Activated naive CD4-positive, alpha-beta T cell treated with anti-CD3 and anti-CD28 coated beads, Interleukin-2, amount 10 ng/mL, durations not matched to agents 7 days and 5 days (primary cell): ENCODE results near the gene DNMT1.

Source experiments
- CTCF ChIA-PET: fragments of 350-600 bp; sonication (Branson Sonifier 250); formaldehyde crosslinking; loops from one replicate; lab custom pipeline; 2021; ENCODE audit warnings: antibody characterized with exemption; lab: Charles Lee
- DNase-seq: peaks from one replicate; pipeline ENCODE4 v3.0.0-alpha.2; 2020
- H3K27ac Mint-ChIP-seq: one replicate; pipeline ENCODE4 v1.8.0; 2021; ENCODE audit warnings: mild to moderate bottlenecking, moderate library complexity, mixed read lengths
- H3K27me3 Mint-ChIP-seq: one replicate; pipeline ENCODE4 v1.8.0; 2021; ENCODE audit warnings: mild to moderate bottlenecking, mixed read lengths
- H3K36me3 Mint-ChIP-seq: one replicate; pipeline ENCODE4 v1.8.0; 2021; ENCODE audit warnings: mixed read lengths
- H3K4me1 Mint-ChIP-seq: one replicate; pipeline ENCODE4 v1.8.0; 2021; ENCODE audit warnings: mixed read lengths
- H3K4me3 Mint-ChIP-seq: one replicate; pipeline ENCODE4 v1.8.0; 2021; ENCODE audit warnings: mild to moderate bottlenecking, moderate library complexity, mixed read lengths
- H3K9me3 Mint-ChIP-seq: one replicate; pipeline ENCODE4 v1.8.0; 2021; ENCODE audit warnings: mixed read lengths

The DNMT1 gene

GRCh38 chr19:10107817-10108367 lies 86.9 kb downstream of the DNMT1 start:
- no peaks in the 10 kb centered on the region for H3K27me3 Mint-ChIP-seq
- peaks cover 44% of the 10 kb centered on the region for H3K36me3 Mint-ChIP-seq
- peak overlapping the region; percentile 87 for H3K4me3 Mint-ChIP-seq
- peak overlapping the region; percentile 28 for H3K27ac Mint-ChIP-seq
- DNase-seq, result no peak
- H3K4me1 Mint-ChIP-seq, result peaks cover 80% of the 10 kb centered on the region
- CTCF ChIA-PET, result interaction anchor here (2.6 kb wide), 1 partner anchor 9 kb away, joined by 12 read pairs; no protein-coding TSS in a partner anchor
- H3K9me3 Mint-ChIP-seq, result no peaks in the 10 kb centered on the region

DNA sequence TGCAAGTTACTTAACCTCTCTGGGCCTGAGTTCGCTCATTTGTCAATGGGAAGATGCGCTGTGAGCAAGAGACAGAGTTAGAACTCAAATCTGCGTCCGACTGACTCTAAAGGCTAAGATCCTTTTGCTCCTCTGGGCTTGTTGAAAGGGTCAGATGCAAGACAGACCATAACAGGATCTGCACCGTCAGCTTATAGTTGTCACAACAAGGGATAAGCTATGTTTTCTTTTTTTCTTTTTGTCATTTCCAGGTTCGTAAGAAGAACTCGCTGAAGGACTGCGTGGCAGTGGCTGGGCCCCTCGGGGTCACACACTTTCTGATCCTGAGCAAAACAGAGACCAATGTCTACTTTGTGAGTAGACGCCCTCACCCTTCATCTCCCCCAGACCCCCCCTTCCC lies 87.5 kb downstream of the DNMT1 start:
- peak overlapping the region; percentile 97 for H3K27ac Mint-ChIP-seq
- H3K27me3 Mint-ChIP-seq, result no peaks in the 10 kb centered on the region
- DNase-seq, result no peak
- peak overlapping the region; percentile 87 for H3K4me3 Mint-ChIP-seq
- no peaks in the 10 kb centered on the region for H3K9me3 Mint-ChIP-seq
- H3K4me1 Mint-ChIP-seq, result peaks cover 80% of the 10 kb centered on the region
- peaks cover 41% of the 10 kb centered on the region for H3K36me3 Mint-ChIP-seq
- CTCF ChIA-PET, result interaction anchor here (1.4 to 2.6 kb wide), 2 partner anchors 8 to 13 kb away, joined by 4 to 12 read pairs; no protein-coding TSS in a partner anchor

GRCh38 chr19:10106100-10106936 lies 88.4 kb downstream of the DNMT1 start, which contains the start of gene PPAN:
Gene PPAN, plus strand, starts transcription at chr19:10106362. Its CDS starts 33 bp downstream, at chr19:10106395.
- no peaks in the 10 kb centered on the region for H3K9me3 Mint-ChIP-seq
- H3K27ac Mint-ChIP-seq, result peak within 1 kb of the TSS; percentile 97
- peaks cover 77% of the 10 kb centered on the region for H3K4me1 Mint-ChIP-seq
- peak; percentile 99 for DNase-seq
- H3K4me3 Mint-ChIP-seq, result peak within 1 kb of the TSS; percentile 87
- CTCF ChIA-PET, result interaction anchor here (1.0 to 1.4 kb wide), 3 partner anchors 10 to 14 kb away, joined by 3 to 4 read pairs (median 3); no protein-coding TSS in a partner anchor
- H3K27me3 Mint-ChIP-seq, result no peaks in the 10 kb centered on the region
- H3K36me3 Mint-ChIP-seq, result peaks cover 37% of the 10 kb centered on the region

DNA sequence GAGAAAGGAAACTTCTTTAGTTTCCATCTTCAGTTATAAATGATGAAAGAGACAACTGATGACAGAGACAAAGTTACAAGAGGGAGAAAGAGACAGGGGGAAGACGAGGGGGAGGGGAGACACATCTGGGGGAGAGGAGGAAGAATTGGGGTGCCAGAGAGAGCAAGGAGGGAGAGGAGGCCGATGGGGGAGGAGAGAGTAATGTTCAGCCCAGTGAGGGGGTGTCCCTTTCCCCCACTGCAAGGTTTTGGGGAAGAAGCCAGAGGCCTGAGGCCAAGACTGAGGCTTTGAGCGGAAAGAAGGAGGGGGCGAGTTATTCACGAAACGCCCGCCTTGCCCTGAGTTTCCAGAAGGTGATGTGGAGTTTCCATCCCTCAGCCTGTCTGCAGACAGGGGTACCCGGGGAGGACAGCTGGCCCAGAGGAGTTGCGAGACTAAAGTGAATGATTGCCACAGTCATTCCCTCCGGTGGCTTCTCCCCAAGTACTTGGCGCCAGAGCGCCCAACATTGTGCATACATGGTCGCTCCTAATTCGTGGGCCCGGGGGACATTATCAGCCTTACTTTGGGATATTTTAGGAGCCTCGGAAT lies 89.1 kb downstream of the DNMT1 start:
- CTCF ChIA-PET, result interaction anchor here (1.0 to 1.3 kb wide), 2 partner anchors 9 to 11 kb away, joined by 3 read pairs; no protein-coding TSS in a partner anchor
- H3K27ac Mint-ChIP-seq, result peak overlapping the region; percentile 97
- H3K4me1 Mint-ChIP-seq, result peaks cover 73% of the 10 kb centered on the region
- peak; percentile 70 for DNase-seq
- H3K36me3 Mint-ChIP-seq, result peaks cover 33% of the 10 kb centered on the region
- peak overlapping the region; percentile 87 for H3K4me3 Mint-ChIP-seq
- no peaks in the 10 kb centered on the region for H3K9me3 Mint-ChIP-seq
- H3K27me3 Mint-ChIP-seq, result no peaks in the 10 kb centered on the region

DNA sequence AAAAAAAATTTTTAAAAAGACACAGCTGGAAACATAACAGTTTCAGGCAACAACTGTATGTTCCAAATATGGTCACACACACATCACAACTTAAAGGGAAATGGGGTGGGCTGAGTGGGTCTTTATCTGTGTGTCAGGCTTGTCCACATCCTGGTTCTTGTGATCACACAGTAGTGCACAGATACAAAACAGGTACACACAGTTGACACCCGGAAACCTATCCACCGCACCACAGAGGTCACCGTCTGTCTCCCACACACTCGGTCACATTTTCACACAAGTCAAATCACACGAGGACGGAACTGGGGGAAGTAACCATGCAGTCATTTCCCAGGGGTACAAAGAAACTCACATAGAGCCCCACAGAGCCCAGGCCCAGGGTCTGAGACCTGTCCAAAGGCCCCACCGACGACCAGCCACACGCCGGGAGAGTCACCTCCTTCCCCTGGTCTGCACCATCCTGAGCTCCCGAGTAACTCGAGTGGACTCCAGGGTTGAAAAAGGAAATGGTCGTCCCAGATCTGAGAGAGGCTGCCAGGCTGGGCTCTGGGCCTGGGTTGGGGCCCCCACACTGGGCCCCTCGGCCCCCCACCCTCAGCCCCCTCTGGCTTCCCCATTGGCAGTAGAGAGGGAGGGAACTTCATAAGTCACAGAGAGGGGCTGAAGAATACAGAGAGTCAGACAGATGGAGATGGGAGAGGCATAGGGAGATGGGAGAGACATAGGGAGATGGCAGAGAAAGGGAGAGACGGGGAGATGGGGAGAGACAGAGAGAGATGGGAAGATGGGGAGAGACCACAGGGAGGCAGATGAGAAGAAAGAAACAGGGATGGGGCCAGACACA lies 89.9 kb downstream of the DNMT1 start:
- peaks cover 28% of the 10 kb centered on the region for H3K36me3 Mint-ChIP-seq
- H3K27me3 Mint-ChIP-seq, result no peaks in the 10 kb centered on the region
- peak; percentile 91 for DNase-seq
- H3K27ac Mint-ChIP-seq, result peak overlapping the region; percentile 97
- CTCF ChIA-PET, result interaction anchor here (0.8 to 1.3 kb wide), 3 partner anchors 9 to 174 kb away, joined by 3 read pairs; no protein-coding TSS in a partner anchor
- H3K9me3 Mint-ChIP-seq, result no peaks in the 10 kb centered on the region
- peak overlapping the region; percentile 87 for H3K4me3 Mint-ChIP-seq
- peaks cover 71% of the 10 kb centered on the region for H3K4me1 Mint-ChIP-seq

DNA sequence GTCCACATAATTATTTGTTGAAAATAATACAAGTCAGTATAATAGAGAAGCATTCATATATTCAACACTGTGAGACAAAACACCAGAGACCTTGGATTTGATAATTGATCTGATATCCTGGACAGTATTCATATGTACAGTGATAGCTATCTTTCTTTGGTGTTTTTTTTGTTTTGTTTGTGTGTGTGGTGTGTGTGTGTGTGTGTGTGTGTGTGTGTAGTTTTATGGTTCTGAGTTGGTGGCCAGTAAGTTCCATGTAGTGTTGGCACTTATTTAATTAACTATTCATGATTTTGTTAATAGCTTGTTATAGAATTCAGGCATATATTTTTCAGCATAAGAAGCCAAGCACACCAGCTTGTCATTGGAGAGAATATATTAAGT lies 90.6 kb downstream of the DNMT1 start:
- H3K9me3 Mint-ChIP-seq, result no peaks in the 10 kb centered on the region
- H3K27ac Mint-ChIP-seq, result peak overlapping the region; percentile 97
- H3K36me3 Mint-ChIP-seq, result peaks cover 21% of the 10 kb centered on the region
- DNase-seq, result no peak
- H3K4me1 Mint-ChIP-seq, result peaks cover 68% of the 10 kb centered on the region
- peaks cover under 1% of the 10 kb centered on the region for H3K27me3 Mint-ChIP-seq
- CTCF ChIA-PET, result interaction anchor here (0.8 to 1.2 kb wide), 2 partner anchors 8 to 174 kb away, joined by 3 read pairs; no protein-coding TSS in a partner anchor
- H3K4me3 Mint-ChIP-seq, result no peak overlapping the region

DNA sequence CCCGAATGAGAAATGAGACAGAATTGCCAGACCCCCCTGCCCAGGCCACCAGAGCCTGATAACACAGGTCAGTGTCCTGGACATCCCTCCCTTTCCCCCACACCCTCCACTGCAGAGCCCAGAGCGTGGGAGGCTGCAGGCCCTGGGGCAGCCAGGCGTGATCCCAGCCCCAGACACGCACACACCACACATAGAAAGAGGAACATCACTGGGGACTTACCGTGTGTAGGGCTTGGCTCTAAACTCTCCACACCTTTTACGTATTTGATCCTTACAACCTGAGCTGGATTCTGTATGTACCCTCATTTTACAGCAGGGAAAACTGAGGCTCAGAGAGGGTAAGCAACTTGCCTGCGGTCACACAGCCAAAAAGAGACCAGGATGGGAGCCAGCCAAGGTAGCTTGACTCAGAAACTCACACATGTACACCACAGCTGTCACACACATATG lies 91.9 kb downstream of the DNMT1 start:
- peaks cover 13% of the 10 kb centered on the region for H3K36me3 Mint-ChIP-seq
- H3K9me3 Mint-ChIP-seq, result no peaks in the 10 kb centered on the region
- H3K27me3 Mint-ChIP-seq, result peaks cover 5% of the 10 kb centered on the region
- CTCF ChIA-PET, result interaction anchor here (1.7 kb wide), 2 partner anchors 10 to 12 kb away, joined by 5 read pairs; no protein-coding TSS in a partner anchor
- no peak for DNase-seq
- H3K27ac Mint-ChIP-seq, result peak overlapping the region; percentile 89
- peaks cover 68% of the 10 kb centered on the region for H3K4me1 Mint-ChIP-seq
- H3K4me3 Mint-ChIP-seq, result no peak overlapping the region

DNA sequence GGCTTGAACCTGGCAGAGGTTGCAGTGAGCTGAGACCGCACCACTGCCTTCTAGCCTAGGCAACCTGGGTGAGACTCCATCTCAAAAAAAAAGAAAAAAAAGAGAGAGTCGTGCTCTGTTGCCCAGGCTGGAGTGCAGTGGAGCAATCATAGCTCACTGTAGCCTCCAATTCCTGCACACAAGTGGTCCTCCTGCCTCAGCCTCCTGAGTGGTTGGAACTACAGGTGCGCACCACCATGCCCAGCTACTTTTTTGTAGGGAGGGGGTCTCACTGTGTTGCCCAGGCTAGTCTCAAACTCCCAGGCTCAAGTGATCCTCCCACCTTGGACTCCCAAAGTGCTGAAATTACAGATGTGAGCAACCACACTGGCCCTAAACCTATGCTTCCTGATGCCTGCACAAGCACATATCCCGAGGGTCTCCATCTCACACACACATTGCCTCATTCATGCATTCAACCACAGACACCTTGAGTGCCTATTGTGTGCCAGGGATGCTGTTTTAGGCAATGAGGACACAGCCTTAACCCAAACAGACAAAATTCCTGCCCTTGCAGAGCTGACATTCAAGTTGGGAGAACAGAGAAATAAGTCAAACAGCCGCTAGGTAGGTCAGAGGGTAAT lies 94.5 kb downstream of the DNMT1 start:
- H3K27me3 Mint-ChIP-seq, result peaks cover 5% of the 10 kb centered on the region
- CTCF ChIA-PET, result interaction anchor here (0.9 to 4.8 kb wide), 5 partner anchors 8 to 170 kb away, joined by 3 to 51 read pairs (median 12); partner anchors contain the start of genes ICAM1 and P2RY11
- DNase-seq, result no peak
- no peak overlapping the region for H3K4me3 Mint-ChIP-seq
- peaks cover 3% of the 10 kb centered on the region for H3K9me3 Mint-ChIP-seq
- H3K27ac Mint-ChIP-seq, result no peak overlapping the region
- no peaks in the 10 kb centered on the region for H3K36me3 Mint-ChIP-seq
- peaks cover 55% of the 10 kb centered on the region for H3K4me1 Mint-ChIP-seq

DNA sequence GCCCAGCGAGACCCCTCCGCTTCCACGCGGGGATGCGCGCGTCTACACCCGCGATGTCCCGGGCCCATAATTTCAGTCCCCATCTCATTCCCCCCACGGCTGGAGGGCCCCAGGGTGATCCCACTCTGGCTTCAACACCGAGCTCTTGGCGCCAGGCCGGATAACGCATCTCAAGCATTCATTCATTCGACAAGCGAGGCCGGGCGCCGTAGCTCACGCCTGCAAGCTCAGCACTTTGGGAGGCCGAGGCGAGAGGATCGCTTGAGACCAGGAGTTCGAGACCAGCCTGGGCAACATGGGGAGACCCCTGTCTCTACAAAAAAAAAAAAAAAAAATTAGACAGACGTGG lies 98.2 kb downstream of the DNMT1 start:
- peaks cover 34% of the 10 kb centered on the region for H3K4me1 Mint-ChIP-seq
- H3K27me3 Mint-ChIP-seq, result peaks cover 5% of the 10 kb centered on the region
- H3K27ac Mint-ChIP-seq, result peak overlapping the region; percentile 82
- peaks cover 3% of the 10 kb centered on the region for H3K9me3 Mint-ChIP-seq
- H3K36me3 Mint-ChIP-seq, result peaks cover 21% of the 10 kb centered on the region
- CTCF ChIA-PET, result interaction anchor here (0.8 to 2.2 kb wide), 6 partner anchors 8 to 165 kb away, joined by 3 to 8 read pairs (median 3); partner anchors contain the start of gene PPAN
- H3K4me3 Mint-ChIP-seq, result peak overlapping the region; percentile 57
- DNase-seq, result no peak

- Mint-ChIP-seq H3K27me3 (peaks cover 5% of the 10 kb centered on the region), H3K4me3 (peak overlapping the region; percentile 57), H3K4me1 (peaks cover 31% of the 10 kb centered on the region), H3K27ac (peak overlapping the region; percentile 82), H3K9me3 (peaks cover 3% of the 10 kb centered on the region), H3K36me3 (peaks cover 23% of the 10 kb centered on the region)
- CTCF ChIA-PET, result interaction anchor here (0.8 to 2.2 kb wide), 6 partner anchors 8 to 164 kb away, joined by 3 to 8 read pairs (median 3); partner anchors contain the start of gene PPAN
- peak; percentile 89 for DNase-seq
Observed at GRCh38 chr19:10095948-10096614, 98.7 kb downstream of the DNMT1 start.

- H3K4me3 Mint-ChIP-seq, result no peak overlapping the region
- peaks cover 31% of the 10 kb centered on the region for H3K4me1 Mint-ChIP-seq
- peaks cover 3% of the 10 kb centered on the region for H3K9me3 Mint-ChIP-seq
- peaks cover 5% of the 10 kb centered on the region for H3K27me3 Mint-ChIP-seq
- CTCF ChIA-PET, result interaction anchor here (1.0 to 1.4 kb wide), 3 partner anchors 9 to 25 kb away, joined by 3 read pairs; partner anchors contain the start of gene PPAN
- peaks cover 23% of the 10 kb centered on the region for H3K36me3 Mint-ChIP-seq
- H3K27ac Mint-ChIP-seq, result peak overlapping the region; percentile 38
- DNase-seq, result no peak
Observed at GRCh38 chr19:10095622-10095947, 99.2 kb downstream of the DNMT1 start.
